H1 (cell line): ENCODE results near the gene FAM149A. TPM values are rescaled to one million over a fixed set of nuclear protein-coding genes. Genes with fewer than 3 reads are reported as not detected.

Experiments used
- BACH1 ChIP-seq: IDR thresholded peaks from 2 replicates; pipeline ENCODE4 v1.6.1; 2012; ENCODE audit warnings: low read length, improper control_type of control experiment
- BCL11A ChIP-seq, 2 experiments: IDR thresholded peaks; one replicate each; pipeline ENCODE4 v1.6.1; 2011; ENCODE audit warnings: low read depth in 2 of 2, low read length in 2 of 2, mild to moderate bottlenecking in 2 of 2
- CBX8 ChIP-seq: fragments of 300-800, 300-1000 bp; sonication (generic); IDR thresholded peaks from 2 replicates; pipeline ENCODE4 v1.7.1; 2016; ENCODE audit warnings: low read depth, low read length, borderline replicate concordance
- CREB1 ChIP-seq: IDR thresholded peaks from 2 replicates; pipeline ENCODE4 v1.6.1; 2012; ENCODE audit warnings: inconsistent platforms
- FOSL1 ChIP-seq: IDR thresholded peaks from 2 replicates; pipeline ENCODE4 v1.6.1; 2011; ENCODE audit warnings: mild to moderate bottlenecking, low read depth, low read length, moderate library complexity; ENCODE audit not compliant: insufficient read depth
- HDAC2 ChIP-seq, 2 experiments: fragments of 300-600 bp in 1 of 2; sonication (generic) in 1 of 2; IDR thresholded peaks; 2 replicates each; pipeline ENCODE4 v1.6.1; 2011 to 2012; ENCODE audit warnings: low read depth in 2 of 2, low read length in 2 of 2, mild to moderate bottlenecking in 2 of 2, moderate library complexity in 2 of 2, borderline replicate concordance in 1 of 2, inconsistent platforms in 1 of 2
- KDM5A ChIP-seq: fragments of 200-600 bp; IDR thresholded peaks from 2 replicates; pipeline ENCODE4 v1.7.1; 2012; ENCODE audit warnings: mild to moderate bottlenecking, low read length, inconsistent platforms, mixed read lengths
- MAFK ChIP-seq: IDR thresholded peaks from 2 replicates; pipeline ENCODE4 v1.6.1; 2012; ENCODE audit warnings: low read depth, mild to moderate bottlenecking, improper control_type of control experiment, low read length
- NRF1 ChIP-seq: IDR thresholded peaks from 2 replicates; pipeline ENCODE4 v1.6.1; 2011; ENCODE audit warnings: mild to moderate bottlenecking, low read depth, low read length, improper control_type of control experiment
- PHF8 ChIP-seq: fragments of 200-600 bp; sonication (generic); conservative IDR thresholded peaks from 2 replicates; pipeline ENCODE4 v1.7.1; 2012; ENCODE audit warnings: low read depth, mild to moderate bottlenecking, inconsistent platforms, low read length, moderate library complexity
- POLR2A ChIP-seq, 2 experiments: IDR thresholded peaks; 1 replicate in 1 of 2; 2 replicates in 1 of 2; pipeline ENCODE4 v1.6.1; 2011; ENCODE audit warnings: low read depth in 2 of 2, low read length in 2 of 2, mild to moderate bottlenecking in 2 of 2; ENCODE audit errors: control extremely low read depth in 1 of 2
- POU5F1 ChIP-seq: IDR thresholded peaks from 2 replicates; pipeline ENCODE4 v1.6.1; 2011; ENCODE audit warnings: low read depth, mild to moderate bottlenecking, low read length, moderate library complexity
- RBBP5 ChIP-seq: IDR thresholded peaks from 2 replicates; pipeline ENCODE4 v1.7.1; 2012; ENCODE audit warnings: low read depth, mild to moderate bottlenecking, inconsistent platforms, low read length, moderate library complexity, borderline replicate concordance
- RFX5 ChIP-seq: IDR thresholded peaks from 2 replicates; pipeline ENCODE4 v1.6.1; 2011; ENCODE audit warnings: low read depth, low read length, improper control_type of control experiment, borderline replicate concordance
- RNF2 ChIP-seq: fragments of 200-900, 300-1000 bp; sonication (generic); IDR thresholded peaks from 2 replicates; pipeline ENCODE4 v1.7.1; 2016; ENCODE audit warnings: borderline replicate concordance, low read depth, mild to moderate bottlenecking, antibody characterized with exemption, low read length; ENCODE audit not compliant: poor library complexity, severe bottlenecking; ENCODE audit errors: missing control alignments
- SRF ChIP-seq: IDR thresholded peaks from 2 replicates; pipeline ENCODE4 v1.6.1; 2011; ENCODE audit warnings: mild to moderate bottlenecking, low read depth, low read length, moderate library complexity
- TAF7 ChIP-seq: optimal IDR thresholded peaks from 2 replicates; pipeline ENCODE3; 2011; ENCODE audit warnings: low read depth, mild to moderate bottlenecking, inconsistent platforms, low read length, moderate library complexity, borderline replicate concordance
- TCF12 ChIP-seq: IDR thresholded peaks from 2 replicates; pipeline ENCODE4 v1.6.1; 2011; ENCODE audit warnings: low read depth, mild to moderate bottlenecking, low read length
- TEAD4 ChIP-seq: IDR thresholded peaks from 2 replicates; pipeline ENCODE4 v1.6.1; 2012; ENCODE audit warnings: low read depth, low read length, inconsistent platforms, mixed read lengths
- ZNF274 ChIP-seq: IDR thresholded peaks from 2 replicates; pipeline ENCODE4 v1.7.0; 2012; ENCODE audit warnings: low read length, borderline replicate concordance; ENCODE audit errors: extremely low read depth
- polyA plus RNA-seq, 7 experiments: library from polyadenylated mRNA; depleted of rRNA in 3 of 7; stranded (reverse) in 5 of 7; unstranded in 2 of 7; fragments of >200 nt in 5 of 7; fragments of 200-250 nt in 2 of 7; gene quantifications; 1 replicate in 5 of 7; 2 replicates in 1 of 7; 4 replicates in 1 of 7; pipeline versions ENCODE4 v1.2.1 to v1.2.3, GENCODE V29; 2011 to 2013; ENCODE audit warnings: missing spikeins in 2 of 7, mixed read lengths in 2 of 7
- total RNA-seq: library from RNA; stranded (reverse); fragmentation: NEBNext Ultra II Directional; extraction: Animal tissue kit (Norgen Biotek cat#: 25700); gene quantifications from 2 replicates; pipeline ENCODE4 v1.2.1, GENCODE V29; 2021
- TF ChIP-seq, protein P1 (sequence below), 3 experiments: IDR thresholded peaks; 1 replicate in 2 of 3; 2 replicates in 1 of 3; pipeline versions ENCODE4 v1.5.1 to v1.6.1; 2011; ENCODE audit warnings: low read length in 3 of 3, mild to moderate bottlenecking in 3 of 3, inconsistent platforms in 2 of 3, low read depth in 1 of 3, moderate library complexity in 1 of 3; ENCODE audit not compliant: insufficient read depth in 1 of 3; ENCODE audit errors: control extremely low read depth in 1 of 3
- TF ChIP-seq, protein P2 (sequence below): IDR thresholded peaks from 2 replicates; pipeline ENCODE4 v1.6.1; 2012; ENCODE audit warnings: inconsistent platforms

The FAM149A gene
- total and polyA plus RNA-seq, 2 of the 8 experiments (the other 6 are each of a cell fraction or from before 2014, with no cell fraction given): 6.1 to 8.5 TPM

DNA sequence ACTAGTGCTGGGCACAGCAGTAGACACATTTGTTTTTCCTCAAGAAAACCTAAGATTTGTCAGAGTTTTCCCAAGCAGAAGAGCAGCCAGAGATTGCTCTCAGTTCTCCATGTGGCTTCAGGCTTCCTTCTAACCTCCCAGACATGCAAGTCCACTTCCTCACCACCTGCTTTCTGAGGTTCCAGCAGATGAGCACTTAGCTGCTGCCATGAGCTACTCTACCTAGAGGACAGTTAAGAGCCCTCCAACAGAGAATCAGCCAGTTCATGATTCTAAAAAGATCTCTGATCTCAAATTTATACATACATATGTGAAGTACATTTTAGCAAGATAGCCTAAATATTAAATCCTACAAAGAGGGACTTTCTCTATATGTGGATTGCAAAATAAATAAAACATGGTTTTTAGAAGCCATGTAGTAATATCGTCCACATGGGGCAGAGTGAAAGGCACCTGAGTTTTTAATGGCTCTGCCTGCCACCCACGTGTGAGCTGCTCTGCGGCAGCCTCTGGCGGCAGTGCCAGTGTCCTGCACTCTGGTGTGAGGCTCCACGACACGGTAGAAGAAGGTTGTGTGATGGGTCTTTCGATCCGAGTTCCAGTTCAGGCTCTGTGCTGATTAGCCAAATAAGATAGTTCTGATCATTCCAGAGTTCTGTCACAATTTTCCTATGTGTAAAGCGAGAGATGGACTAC lies 97.2 kb downstream of the FAM149A start (continued):
- TF ChIP-seq RBBP5: no peak
- no peak for TF ChIP-seq BCL11A (IDR thresholded peaks at IDR 0.05; ENCODE audit: low read depth in 2 of 2, low read length in 2 of 2)
- no peak for TF ChIP-seq RFX5
- TF ChIP-seq HDAC2 (IDR thresholded peaks at IDR 0.05; ENCODE audit: borderline replicate concordance in 1 of 2, low read depth in 2 of 2, low read length in 2 of 2): no peak
- peak; percentile 50 for TF ChIP-seq CREB1
- TF ChIP-seq ZNF274: no peak
- TF ChIP-seq POU5F1: no peak
- TF ChIP-seq BACH1: no peak
- no peak for TF ChIP-seq NRF1
- TF ChIP-seq, protein P1, sequence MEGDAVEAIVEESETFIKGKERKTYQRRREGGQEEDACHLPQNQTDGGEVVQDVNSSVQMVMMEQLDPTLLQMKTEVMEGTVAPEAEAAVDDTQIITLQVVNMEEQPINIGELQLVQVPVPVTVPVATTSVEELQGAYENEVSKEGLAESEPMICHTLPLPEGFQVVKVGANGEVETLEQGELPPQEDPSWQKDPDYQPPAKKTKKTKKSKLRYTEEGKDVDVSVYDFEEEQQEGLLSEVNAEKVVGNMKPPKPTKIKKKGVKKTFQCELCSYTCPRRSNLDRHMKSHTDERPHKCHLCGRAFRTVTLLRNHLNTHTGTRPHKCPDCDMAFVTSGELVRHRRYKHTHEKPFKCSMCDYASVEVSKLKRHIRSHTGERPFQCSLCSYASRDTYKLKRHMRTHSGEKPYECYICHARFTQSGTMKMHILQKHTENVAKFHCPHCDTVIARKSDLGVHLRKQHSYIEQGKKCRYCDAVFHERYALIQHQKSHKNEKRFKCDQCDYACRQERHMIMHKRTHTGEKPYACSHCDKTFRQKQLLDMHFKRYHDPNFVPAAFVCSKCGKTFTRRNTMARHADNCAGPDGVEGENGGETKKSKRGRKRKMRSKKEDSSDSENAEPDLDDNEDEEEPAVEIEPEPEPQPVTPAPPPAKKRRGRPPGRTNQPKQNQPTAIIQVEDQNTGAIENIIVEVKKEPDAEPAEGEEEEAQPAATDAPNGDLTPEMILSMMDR (IDR thresholded peaks at IDR 0.05; ENCODE audit: control extremely low read depth in 1 of 3, insufficient read depth in 1 of 3, low read depth in 1 of 3, low read length in 3 of 3): peak; percentile 91 to 93 (median 92)
- no peak for TF ChIP-seq RNF2
- TF ChIP-seq MAFK: no peak
- TF ChIP-seq SRF: no peak
- TF ChIP-seq TAF7: no peak
- TF ChIP-seq PHF8: no peak
- no peak for TF ChIP-seq TEAD4
- TF ChIP-seq, protein P2, sequence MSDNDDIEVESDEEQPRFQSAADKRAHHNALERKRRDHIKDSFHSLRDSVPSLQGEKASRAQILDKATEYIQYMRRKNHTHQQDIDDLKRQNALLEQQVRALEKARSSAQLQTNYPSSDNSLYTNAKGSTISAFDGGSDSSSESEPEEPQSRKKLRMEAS: peak; percentile 89
- TF ChIP-seq FOSL1: no peak
- TF ChIP-seq POLR2A (IDR thresholded peaks at IDR 0.05; ENCODE audit: control extremely low read depth in 1 of 2, low read depth in 2 of 2, low read length in 2 of 2): no peak
- no peak for TF ChIP-seq CBX8
- no peak for TF ChIP-seq KDM5A
- no peak for TF ChIP-seq TCF12
